LNCaP clone FGC (cell line): ENCODE results near the gene USH2A.

Experiments
- DNase-seq: peaks from one replicate; pipeline ENCODE4 v3.0.0-alpha.2; 2011; ENCODE audit warnings: low read depth
- H3K4me3 ChIP-seq: 2 replicates; pipeline ENCODE4 v1.5.1; 2011; ENCODE audit warnings: mild to moderate bottlenecking, low read depth, low read length, control low read depth
- TF ChIP-seq, protein P1 (sequence below): IDR thresholded peaks from 2 replicates; pipeline ENCODE4 v1.5.1; 2012; ENCODE audit warnings: mild to moderate bottlenecking; ENCODE audit not compliant: control insufficient read depth, insufficient read depth; ENCODE audit errors: extremely low read depth

USH2A gene

DNA sequence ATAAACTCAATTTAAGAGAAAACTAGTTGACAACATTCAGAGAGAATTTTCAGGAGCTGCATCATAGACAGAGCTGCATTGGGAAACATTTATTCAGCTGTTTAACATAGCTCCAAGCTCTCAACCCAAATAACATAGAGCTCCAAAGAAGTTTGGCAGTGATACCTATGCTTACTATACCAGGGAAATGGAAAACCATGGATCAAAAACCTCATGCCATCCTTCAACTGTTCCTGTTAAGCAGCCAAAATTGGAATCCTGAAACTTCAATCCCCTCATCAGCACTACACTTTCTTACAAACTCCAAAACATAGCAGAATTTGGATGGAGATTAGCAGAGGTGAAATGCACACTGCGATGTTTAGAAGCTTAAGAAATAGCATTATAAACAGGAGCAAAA is 164.4 kb downstream of the USH2A start:
- DNase-seq, result no peak
- TF ChIP-seq, protein P1, sequence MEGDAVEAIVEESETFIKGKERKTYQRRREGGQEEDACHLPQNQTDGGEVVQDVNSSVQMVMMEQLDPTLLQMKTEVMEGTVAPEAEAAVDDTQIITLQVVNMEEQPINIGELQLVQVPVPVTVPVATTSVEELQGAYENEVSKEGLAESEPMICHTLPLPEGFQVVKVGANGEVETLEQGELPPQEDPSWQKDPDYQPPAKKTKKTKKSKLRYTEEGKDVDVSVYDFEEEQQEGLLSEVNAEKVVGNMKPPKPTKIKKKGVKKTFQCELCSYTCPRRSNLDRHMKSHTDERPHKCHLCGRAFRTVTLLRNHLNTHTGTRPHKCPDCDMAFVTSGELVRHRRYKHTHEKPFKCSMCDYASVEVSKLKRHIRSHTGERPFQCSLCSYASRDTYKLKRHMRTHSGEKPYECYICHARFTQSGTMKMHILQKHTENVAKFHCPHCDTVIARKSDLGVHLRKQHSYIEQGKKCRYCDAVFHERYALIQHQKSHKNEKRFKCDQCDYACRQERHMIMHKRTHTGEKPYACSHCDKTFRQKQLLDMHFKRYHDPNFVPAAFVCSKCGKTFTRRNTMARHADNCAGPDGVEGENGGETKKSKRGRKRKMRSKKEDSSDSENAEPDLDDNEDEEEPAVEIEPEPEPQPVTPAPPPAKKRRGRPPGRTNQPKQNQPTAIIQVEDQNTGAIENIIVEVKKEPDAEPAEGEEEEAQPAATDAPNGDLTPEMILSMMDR, result no peak
- H3K4me3 ChIP-seq, result no peak overlapping the region

DNA sequence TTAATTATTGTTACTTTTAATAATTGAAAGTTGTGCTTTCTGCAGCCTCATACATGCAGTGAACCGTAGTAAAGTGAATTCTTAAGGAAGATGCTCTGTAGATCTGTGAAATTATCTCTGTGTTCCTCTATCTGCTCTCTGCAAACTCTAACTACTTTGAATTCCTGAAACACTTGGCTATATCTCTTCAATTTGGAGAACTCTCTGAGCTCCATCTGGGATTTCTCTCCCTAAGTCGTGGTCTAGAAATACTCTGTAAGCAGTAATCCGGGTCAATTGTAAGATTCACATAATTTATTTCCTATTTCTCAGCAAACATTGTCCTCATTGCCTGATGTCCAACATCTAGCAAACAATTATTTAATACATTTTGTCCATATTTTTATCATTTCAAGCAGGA is 164.9 kb downstream of the USH2A start:
- TF ChIP-seq, protein P1, result no peak
- no peak overlapping the region for H3K4me3 ChIP-seq
- no peak for DNase-seq

DNA sequence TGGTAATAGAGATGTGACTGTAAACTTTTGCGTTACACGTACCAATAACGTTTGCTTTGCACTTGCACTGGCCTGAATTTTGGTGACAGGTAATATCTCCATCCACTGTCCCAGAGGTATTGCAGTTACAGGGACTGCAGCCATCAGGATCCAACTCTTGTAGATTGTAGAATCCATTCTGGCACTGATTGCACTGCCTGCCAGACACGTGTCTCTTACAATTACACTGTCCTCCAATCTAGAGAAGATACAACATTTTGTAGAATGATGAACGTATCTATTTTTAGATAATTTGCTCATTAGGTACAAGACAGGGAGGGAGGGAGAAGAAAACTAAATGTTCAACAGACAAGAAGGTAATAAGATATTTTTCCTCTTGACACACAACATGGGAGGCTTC is 172.4 kb downstream of the USH2A start:
- TF ChIP-seq, protein P1, result no peak
- no peak for DNase-seq

DNA sequence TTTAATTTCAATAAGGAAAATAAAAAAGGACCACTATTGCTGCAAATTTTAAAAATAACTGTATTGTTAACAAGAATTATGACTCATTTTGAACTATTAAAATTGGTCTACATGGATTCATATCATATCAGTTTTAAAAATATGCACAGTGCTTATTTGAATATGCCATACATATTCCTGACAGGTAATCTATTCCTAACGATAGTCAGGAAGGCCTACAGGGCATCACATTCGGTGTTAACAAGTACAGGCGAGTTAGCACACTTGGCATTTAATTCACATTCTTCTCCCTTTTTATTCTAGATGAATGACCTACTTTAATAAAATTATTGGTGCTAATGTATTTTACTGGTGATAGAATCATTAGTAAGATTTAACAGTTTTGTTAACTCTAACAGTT is 174.6 kb downstream of the USH2A start:
- TF ChIP-seq, protein P1, result no peak
- H3K4me3 ChIP-seq, result no peak overlapping the region
- no peak for DNase-seq

More for the DNA sequence above, 172.4 kb downstream of the USH2A start:
- H3K4me3 ChIP-seq, result no peak overlapping the region

DNA sequence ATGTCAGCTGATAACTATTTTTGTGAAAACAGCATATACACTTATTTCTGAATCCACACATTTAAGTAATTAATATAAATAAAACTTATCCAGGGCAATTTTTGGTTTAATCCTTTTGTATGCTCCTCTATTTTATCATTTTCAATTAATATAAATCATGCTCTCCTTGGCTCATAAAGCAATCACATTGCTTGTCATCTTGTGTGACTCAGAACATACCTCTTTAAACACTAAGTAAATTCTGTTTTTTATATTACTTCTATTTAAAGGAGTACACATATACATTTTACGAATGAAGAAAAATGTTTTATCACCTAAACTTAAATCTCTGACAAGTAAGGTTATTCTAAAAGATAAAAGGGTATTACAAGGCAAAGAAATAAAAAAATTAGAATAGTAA is 175.3 kb downstream of the USH2A start:
- TF ChIP-seq, protein P1, result no peak
- H3K4me3 ChIP-seq, result no peak overlapping the region
- no peak for DNase-seq

DNA sequence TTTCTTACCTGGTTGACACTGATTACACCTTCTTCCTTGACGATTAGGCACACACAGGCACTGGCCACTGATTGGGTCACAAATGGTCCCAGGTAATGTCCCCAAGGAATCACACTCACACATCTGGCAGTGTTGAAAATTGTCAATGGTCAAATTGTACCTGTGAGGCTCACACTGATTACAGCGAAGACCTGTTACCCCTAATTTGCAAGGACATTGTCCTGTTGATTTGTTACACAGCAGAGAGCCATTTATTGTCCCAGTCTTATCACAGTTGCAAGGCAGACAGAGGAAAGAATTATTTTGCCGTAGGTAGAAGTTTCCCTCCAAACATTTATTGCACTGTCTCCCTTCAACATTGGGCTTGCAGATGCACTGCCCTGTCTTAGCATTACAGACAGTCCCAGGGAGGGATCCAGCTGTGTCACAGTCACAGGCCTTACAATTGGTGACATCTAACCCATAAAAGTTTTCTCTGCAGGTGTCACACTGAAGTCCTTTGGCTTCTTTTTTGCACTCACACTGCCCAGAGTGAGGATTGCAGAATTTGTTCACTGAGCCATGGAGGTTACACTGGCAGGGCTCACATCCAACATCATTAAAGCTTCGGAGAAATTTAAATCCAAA is 176.6 kb downstream of the USH2A start:
- DNase-seq, result no peak
- TF ChIP-seq, protein P1, result no peak
- no peak overlapping the region for H3K4me3 ChIP-seq

DNA sequence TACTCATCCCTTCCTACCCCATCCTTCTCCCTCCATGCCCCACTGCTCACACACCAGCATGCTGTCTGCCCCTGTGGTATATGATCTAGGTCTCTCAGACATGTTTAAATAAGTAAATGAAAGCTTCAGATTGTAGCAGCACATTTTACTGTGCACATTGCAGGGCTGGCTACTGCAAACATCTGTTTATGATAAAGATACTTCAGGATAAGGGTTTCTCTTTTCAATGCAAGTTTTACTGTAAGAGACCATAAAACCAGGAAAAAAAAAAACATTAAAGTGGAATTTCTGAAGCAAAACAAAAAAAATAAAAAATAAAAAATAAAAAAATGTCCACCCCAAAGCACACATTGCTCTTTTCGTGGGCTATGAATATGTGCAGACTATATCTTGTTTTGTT is 184.4 kb downstream of the USH2A start:
- no peak overlapping the region for H3K4me3 ChIP-seq
- DNase-seq, result no peak
- TF ChIP-seq, protein P1, result no peak
